ENCODE data around the gene SORBS2.

The SORBS2 gene

DNA sequence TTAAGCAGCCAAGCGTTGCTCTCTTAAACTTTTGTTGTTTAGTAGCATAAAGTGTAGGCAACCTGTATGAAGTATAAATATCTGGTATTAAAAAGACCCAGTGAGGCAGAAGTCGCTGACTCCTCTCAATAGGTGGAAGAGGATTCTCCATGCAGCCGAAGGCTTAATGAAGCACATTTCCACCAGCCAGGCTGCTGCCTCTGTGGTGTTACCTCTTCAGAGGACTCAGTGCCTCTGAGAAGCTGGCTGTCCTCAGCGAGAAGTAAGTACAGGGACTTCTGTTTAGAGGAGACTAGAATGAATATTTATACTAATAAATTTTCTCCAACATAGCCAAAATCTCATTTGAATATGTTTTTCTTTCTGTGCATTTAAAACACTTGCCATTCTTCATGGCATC is 6.0 kb downstream of the SORBS2 start (continued):
- no peak for TF ChIP-seq ARNTL (CRISPR knock-in tag; IDR thresholded peaks at IDR 0.05; ENCODE audit: borderline replicate concordance, low read depth)
- TF ChIP-seq TOX (CRISPR knock-in tag; IDR thresholded peaks at IDR 0.05; ENCODE audit: borderline replicate concordance): no peak
- no peak for TF ChIP-seq ZC3H10 (CRISPR knock-in tag; IDR thresholded peaks at IDR 0.05)
- no peak for TF ChIP-seq OSR1 (CRISPR knock-in tag; IDR thresholded peaks at IDR 0.05)

DNA sequence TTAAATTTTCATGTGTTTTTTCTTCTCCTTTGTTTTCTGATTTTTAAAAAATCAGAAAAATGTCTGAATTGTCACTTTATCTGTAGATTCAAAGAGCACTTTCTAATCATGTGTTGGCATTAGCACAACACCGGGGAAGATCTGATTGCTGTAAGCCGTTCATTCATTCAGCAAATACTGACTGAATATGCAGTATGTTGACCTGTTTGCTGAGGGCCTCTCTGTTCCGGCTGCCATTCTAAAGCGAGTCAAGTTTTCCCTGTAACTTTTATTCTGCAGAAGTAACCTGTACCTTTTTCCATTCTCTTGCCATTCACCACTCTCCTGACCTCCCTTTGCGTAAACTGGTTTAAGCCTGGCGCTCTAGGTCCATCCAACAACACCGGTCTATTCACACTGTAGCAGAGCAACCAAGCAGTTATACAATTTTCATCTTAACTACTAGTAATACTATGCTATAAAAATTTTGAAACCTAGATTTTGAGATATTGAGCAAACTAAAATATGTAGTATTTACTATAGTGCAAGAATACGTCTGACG is 6.7 kb downstream of the SORBS2 start:
- TF ChIP-seq ARNTL (CRISPR knock-in tag; IDR thresholded peaks at IDR 0.05; ENCODE audit: borderline replicate concordance, low read depth) (no peak), ESRRG (CRISPR knock-in tag; IDR thresholded peaks at IDR 0.05) (no peak), ZFP3 (CRISPR knock-in tag; IDR thresholded peaks at IDR 0.05) (no peak), SNAI2 (CRISPR knock-in tag; IDR thresholded peaks at IDR 0.05) (no peak), OSR1 (CRISPR knock-in tag; IDR thresholded peaks at IDR 0.05) (no peak), ZNF70 (CRISPR knock-in tag; IDR thresholded peaks at IDR 0.05) (no peak), PATZ1 (CRISPR knock-in tag; IDR thresholded peaks at IDR 0.05; ENCODE audit: borderline replicate concordance) (no peak), ZC3H10 (CRISPR knock-in tag; IDR thresholded peaks at IDR 0.05) (no peak), RARB (CRISPR knock-in tag; IDR thresholded peaks at IDR 0.05) (no peak), CSDC2 (CRISPR knock-in tag; IDR thresholded peaks at IDR 0.05) (no peak), CSRNP3 (CRISPR knock-in tag; IDR thresholded peaks at IDR 0.05) (no peak), TCF4 (CRISPR knock-in tag; IDR thresholded peaks at IDR 0.05; ENCODE audit: borderline replicate concordance) (no peak), CREB5 (CRISPR knock-in tag; IDR thresholded peaks at IDR 0.05; ENCODE audit: low read depth) (no peak), ISL1 (CRISPR knock-in tag; IDR thresholded peaks at IDR 0.05) (no peak)
- TF ChIP-seq, protein P1, sequence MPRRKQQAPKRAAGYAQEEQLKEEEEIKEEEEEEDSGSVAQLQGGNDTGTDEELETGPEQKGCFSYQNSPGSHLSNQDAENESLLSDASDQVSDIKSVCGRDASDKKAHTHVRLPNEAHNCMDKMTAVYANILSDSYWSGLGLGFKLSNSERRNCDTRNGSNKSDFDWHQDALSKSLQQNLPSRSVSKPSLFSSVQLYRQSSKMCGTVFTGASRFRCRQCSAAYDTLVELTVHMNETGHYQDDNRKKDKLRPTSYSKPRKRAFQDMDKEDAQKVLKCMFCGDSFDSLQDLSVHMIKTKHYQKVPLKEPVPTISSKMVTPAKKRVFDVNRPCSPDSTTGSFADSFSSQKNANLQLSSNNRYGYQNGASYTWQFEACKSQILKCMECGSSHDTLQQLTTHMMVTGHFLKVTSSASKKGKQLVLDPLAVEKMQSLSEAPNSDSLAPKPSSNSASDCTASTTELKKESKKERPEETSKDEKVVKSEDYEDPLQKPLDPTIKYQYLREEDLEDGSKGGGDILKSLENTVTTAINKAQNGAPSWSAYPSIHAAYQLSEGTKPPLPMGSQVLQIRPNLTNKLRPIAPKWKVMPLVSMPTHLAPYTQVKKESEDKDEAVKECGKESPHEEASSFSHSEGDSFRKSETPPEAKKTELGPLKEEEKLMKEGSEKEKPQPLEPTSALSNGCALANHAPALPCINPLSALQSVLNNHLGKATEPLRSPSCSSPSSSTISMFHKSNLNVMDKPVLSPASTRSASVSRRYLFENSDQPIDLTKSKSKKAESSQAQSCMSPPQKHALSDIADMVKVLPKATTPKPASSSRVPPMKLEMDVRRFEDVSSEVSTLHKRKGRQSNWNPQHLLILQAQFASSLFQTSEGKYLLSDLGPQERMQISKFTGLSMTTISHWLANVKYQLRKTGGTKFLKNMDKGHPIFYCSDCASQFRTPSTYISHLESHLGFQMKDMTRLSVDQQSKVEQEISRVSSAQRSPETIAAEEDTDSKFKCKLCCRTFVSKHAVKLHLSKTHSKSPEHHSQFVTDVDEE (CRISPR knock-in tag; IDR thresholded peaks at IDR 0.05): no peak
- TF ChIP-seq, protein P2, sequence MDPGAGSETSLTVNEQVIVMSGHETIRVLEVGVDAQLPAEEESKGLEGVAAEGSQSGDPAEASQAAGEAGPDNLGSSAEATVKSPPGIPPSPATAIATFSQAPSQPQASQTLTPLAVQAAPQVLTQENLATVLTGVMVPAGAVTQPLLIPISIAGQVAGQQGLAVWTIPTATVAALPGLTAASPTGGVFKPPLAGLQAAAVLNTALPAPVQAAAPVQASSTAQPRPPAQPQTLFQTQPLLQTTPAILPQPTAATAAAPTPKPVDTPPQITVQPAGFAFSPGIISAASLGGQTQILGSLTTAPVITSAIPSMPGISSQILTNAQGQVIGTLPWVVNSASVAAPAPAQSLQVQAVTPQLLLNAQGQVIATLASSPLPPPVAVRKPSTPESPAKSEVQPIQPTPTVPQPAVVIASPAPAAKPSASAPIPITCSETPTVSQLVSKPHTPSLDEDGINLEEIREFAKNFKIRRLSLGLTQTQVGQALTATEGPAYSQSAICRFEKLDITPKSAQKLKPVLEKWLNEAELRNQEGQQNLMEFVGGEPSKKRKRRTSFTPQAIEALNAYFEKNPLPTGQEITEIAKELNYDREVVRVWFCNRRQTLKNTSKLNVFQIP (CRISPR knock-in tag; IDR thresholded peaks at IDR 0.05; ENCODE audit: borderline replicate concordance, low read depth): no peak
- no peak for ATAC-seq

GRCh38 chr4:185803022-185803421 is 9.0 kb downstream of the SORBS2 start:
- ATAC-seq: no peak
- peak; percentile 36; the same call in 1 of the 2 replicates for TF ChIP-seq ISL1 (CRISPR knock-in tag; IDR thresholded peaks at IDR 0.05)
- no peak for TF ChIP-seq TOX (CRISPR knock-in tag; IDR thresholded peaks at IDR 0.05; ENCODE audit: borderline replicate concordance)
- no peak for TF ChIP-seq CSDC2 (CRISPR knock-in tag; IDR thresholded peaks at IDR 0.05)
- 0 out of 2 replicates have a peak, but pooled peaks have one; percentile 14 for TF ChIP-seq CREB5 (CRISPR knock-in tag; IDR thresholded peaks at IDR 0.05; ENCODE audit: low read depth)

All from SK-N-SH treated with all-trans-retinoic acid at 6 μM for 48 hours (cell line).